GM18909 (cell line): Measurements from ENCODE around the gene GNAI2.

ENCODE experiments used
- ATAC-seq: cut with Tn5 transposase; IDR thresholded peaks from one replicate; pipeline ENCODE4 v1.9.1; 2021; ENCODE audit warnings: mild to moderate bottlenecking; ENCODE audit not compliant: unreplicated experiment, poor library complexity

The GNAI2 gene

DNA sequence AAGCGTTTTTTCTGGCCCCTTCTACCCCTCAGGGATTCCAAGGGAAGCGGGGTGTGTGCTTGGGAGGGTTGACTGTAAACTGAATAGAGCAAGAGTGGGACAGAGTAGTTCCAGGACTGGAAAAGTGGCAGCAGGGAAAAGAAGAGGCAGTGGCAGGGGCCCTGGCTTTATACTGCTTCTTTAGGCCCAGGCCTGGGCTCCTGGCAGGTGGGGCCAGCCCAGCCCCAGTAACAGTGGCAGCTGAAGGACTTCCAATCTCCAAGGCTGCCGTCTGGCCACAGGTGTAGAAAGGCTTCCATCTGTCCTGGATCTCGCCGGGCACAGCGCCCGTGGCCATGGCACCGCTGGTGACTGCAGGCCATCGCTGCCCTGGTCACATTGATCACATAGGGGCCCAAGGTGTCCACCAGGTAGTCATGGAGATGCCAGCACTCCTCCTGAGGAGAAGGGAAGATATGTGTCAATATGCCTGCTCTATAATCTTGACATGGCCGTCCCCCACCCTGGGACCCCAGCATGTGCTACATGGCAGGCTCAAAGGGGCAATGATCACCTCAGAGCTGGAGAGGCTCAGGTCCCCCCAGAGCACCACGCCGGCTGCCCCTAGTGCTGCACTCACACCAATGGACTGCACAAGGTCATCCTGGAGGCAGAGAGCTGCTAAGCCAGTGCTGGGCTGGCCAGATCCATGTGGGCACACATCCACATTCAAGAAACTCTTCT, 57.2 kb downstream of the GNAI2 start:
- no peak for ATAC-seq

DNA sequence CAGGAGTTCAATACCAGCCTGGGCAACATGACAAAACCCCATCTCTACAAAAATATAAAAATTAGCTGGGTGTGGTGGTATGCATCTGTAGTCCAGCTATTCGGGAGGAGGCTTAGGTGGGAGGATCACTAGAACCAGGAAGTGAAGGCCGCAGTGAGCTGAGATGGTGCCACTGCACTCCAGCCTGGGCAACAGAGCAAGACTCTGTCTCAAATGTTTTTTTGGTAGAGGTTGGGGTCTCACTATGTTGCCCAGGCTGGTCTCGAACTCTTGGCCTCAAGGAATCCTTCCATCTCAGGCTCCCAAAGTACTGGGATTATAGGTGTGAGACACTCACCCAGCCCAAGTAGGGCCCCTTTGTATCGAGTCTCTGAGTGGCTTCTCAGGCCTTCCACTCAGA, 58.1 kb downstream of the GNAI2 start:
- no peak for ATAC-seq

DNA sequence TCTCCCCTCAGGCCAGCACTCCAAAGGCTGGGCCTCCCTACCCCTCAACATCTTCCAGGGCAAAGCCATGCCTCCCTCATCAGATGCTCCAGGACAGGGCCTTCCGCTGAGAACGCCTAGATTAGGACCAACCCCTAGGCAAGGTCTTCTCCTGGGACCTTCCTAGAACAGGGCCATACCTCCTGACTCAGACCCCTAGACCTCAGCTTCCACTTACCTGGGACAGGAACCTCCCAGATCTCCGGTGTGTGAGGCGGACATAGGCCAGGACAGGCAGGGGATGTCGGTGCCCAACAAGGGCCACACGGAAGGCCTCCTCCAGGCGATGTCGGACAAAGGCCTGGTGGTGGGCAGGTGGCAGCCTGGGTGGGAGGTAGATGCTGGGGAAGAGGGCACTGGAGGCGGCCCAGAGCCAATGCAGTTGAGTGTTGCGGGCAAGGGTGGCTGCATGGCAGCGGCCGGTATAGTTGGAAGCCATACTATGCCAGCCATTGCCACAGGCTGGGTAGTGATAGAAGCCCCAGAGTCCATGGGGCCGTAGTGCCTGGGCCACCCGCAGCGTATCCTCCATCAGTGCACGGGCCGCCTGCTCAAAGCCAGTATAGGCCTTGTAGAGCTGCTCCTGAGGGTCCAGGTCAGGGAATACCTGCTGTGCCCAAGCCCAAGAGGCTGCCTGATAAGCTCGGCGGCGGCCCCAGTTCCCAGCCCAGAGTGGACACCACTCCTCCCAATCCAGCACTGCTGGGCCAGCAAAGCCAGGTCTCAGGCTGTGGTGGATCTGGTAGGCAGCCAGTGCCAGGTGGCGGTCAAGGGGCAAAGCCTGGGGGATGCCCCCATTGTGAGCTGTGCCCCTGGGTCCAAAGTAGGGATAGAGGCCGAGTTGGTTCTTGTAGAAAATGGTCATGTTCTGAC, 58.7 kb downstream of the GNAI2 start:
- ATAC-seq, result no peak

DNA sequence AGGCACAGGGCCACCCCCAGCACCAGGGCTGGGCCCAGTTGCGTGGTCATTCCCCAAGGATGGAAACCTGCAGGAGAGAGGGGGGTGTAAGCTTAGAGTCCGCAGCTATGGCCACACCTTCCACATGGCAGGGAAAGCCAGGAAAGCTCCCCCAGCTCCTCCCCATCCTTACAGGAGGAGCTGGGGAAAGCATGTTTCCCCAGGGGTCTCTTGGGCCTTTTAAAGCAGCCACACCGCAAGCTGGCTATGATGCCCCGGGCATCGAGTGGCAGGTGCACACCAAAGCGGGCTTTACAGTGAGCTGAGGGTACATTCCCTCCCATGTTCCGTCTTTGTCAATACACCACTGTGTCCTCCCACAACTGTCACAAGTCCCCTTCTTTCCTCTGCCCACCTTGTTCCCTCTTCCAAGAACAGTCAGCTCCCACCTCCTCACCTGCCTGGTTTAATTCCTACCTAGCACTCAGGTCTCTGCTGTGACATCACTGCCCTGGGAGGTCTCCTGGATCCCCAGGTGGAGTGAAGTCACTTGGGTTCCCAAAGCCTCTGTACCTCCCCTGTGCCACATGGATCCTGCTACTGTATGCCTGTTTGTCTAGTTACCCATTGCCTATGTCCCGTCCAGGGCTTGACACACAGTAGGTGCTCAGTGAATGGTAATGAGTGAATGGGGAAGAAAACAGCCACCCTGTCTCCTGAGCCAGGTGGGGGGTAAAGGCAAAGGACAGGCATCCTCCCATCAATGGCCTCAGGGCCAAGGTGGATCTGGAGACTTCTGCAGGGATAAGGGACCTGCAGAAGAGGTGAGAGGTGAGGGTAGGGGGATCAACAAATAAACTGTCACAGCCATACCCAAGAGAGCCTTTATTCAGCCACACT, 59.8 kb downstream of the GNAI2 start:
- no peak for ATAC-seq

DNA sequence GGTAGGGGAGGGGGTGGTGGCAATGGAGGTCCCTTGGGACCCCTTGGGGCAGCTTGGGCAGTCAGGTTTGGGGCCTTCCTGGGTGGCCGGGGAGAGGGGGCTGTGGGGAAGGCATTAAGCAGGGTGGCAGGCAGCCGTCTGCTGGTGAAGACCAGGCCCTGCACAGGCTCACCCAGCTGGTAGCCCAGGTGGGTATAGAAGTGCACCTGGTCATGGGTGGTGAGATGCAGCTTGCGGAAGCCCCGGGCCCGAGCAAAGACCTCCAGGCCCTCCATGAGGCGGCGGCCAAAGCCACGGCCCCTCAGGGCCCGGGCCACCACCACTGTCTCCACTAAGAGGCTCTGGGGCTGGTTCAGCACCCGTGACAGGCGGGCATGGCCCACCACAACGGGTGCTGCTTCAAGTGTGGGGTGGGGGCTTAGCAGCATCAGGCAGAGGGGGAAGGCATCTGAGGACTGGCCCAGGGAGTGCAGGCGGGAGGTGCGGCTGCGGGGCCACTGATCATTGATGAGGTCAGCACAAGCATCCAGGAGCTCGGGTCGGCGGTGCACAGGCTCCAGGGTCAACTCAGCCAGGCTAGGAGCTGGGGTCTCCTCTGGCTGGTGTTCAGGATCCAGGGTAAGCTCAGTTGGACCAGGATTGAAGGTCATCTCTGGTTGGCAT, 60.8 kb downstream of the GNAI2 start:
- ATAC-seq, result no peak

DNA sequence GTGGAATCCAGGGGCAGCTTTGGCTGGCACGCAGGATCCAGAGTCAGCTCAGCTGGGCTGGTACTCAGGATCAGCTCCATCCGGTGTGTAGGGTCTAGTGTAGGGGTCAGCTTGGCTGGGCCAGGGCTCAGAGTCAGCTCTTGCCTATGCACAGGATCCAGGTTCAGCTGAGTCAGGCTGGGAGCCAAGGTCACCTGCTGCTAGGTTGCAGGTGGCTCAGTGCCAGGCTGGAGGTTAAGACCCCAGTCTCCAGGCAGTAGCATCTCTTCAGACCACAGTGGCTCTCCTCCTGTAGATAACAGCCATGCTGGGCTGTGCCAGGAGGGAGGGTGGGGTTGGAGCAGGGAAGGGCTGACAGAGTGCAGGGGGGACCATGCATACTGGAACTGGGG, 61.4 kb downstream of the GNAI2 start:
- ATAC-seq, result no peak

DNA sequence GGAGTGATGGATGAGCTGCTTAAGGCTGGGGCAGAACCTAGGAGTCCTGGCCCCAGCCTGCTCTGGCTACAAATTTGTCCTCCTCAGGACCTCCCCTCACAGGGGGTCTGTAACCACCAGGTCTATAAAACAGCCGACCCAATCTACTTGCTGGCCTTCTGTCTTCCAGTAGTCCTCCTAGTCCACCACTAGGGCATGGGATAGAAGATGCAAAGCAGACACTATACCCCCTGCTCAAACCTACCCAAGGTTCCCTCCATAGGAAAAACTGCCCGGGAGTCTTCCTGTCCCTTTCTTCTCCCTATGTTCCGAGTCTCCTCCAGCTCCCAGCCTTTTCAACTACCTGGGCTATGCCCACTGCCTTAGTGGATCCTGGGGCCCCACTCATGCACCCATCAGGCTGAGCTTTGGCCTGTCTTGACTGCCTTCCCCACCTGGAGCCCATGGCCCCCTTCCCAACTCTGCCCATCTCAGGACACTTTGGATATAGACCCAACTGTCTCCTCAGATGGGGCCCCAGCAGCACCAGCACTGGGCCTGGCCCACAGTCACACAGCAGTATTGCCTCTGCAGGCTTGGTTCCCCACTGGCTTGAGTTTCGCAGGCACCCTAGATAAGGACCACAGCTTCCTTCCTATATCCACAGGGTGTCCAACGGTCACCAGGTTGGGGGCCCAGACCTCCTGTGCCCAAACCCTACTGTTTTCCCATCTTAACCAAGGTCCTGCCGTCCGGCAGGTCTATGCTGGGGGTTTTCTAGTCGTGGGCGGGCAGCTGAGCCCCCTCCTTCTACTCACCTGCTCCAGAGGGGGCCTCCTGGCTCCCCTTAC, 62.1 kb downstream of the GNAI2 start:
- no peak for ATAC-seq

DNA sequence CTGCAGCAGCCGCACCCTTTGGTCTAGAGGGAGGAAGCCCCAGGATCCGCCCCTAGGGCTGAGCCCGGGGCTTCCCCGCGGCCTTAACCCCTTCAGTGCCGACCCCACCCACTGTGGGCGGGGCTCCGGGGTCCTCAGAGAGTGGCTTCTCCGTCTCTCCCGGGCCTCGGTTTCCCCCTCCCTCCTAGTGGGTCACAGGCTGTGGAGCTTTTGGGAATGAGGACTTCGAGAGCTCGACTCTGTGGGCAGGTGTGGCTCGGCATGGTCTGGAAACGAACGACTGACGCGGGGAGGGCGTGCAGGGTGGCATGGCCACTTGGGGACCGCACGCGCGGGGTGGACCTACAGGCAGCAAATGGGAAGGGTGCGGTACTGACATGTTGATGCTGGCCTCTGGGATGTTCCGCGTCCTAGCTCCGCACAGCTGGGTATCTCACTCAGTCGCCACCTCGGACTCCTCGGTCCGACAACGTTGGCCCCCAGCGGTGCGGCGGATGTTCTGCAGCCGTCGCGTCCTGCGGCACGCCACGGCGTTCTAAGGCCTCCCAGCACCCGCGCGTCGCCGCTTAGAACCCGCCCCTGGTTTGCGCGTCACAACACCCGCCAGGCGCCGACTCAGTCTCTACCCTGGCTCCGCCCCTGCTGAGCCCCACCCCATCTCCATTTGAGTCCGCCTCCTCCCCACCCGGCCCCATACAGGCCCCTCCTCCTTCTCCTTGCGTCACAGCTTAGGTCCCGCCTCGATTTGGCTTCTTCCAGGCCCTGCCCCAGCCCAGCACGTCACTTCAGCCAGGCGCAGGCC, 63.0 kb downstream of the GNAI2 start, which contains the start of the genes HYAL3 and NAA80:
Gene HYAL3 (minus strand): TSS at position 570 of the 802 bp plus-strand sequence. CDS start 3,803 bp downstream, outside the sequence.
Gene NAA80 (minus strand): TSS at position 570 of the 802 bp plus-strand sequence. CDS start 1,942 bp downstream, outside the sequence.
- peak; percentile 86 for ATAC-seq

DNA sequence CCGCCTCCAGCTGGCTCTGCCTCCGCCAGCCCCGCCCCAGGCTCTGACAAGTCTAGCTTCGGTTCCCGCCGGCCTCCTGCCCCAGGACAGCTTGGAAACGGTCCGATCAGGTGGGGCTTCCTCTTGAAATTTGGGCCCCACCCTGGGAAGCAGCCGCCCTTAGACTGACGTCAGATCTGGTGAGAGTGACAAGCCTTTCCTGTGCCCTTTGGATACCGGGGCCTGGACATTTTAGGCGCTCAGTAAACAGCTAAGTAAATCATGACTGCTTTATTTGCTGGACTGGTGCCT, 63.6 kb downstream of the GNAI2 start:
- no peak for ATAC-seq

DNA sequence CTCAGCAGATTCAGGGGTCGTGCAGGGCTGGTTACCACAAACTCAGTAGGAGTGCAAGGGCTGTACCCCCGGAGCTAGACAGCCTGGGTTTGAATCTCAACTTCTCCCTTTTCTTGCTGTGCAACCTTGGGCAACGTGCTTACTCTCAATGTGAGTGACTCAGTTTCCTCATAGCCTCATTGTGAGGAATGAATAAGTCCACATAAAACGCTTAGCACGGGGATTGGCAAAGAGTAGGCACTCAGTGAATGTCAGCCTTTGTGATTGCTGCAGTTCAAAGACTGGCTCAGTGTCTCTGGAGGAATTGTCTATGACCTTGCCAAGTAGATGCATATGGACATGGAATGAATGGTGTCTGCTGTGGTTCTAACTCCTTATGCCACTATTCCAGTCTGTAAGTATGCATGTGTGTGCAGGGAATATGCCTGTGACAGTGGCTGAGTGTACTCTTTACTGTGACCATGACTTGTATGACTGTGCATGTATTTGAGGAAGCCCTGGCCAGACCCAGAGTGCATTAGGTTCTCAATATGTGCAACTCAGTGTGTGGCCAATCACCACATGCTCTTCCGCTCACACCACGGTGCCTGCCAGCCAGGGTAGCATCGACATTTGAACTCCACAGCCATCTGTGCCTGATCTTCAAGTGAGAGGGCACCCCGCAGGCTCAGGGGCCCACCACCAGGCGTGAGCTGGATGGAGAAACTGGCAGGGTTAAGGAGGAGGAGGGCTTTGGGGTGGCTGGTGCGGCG, 64.1 kb downstream of the GNAI2 start:
- no peak for ATAC-seq

DNA sequence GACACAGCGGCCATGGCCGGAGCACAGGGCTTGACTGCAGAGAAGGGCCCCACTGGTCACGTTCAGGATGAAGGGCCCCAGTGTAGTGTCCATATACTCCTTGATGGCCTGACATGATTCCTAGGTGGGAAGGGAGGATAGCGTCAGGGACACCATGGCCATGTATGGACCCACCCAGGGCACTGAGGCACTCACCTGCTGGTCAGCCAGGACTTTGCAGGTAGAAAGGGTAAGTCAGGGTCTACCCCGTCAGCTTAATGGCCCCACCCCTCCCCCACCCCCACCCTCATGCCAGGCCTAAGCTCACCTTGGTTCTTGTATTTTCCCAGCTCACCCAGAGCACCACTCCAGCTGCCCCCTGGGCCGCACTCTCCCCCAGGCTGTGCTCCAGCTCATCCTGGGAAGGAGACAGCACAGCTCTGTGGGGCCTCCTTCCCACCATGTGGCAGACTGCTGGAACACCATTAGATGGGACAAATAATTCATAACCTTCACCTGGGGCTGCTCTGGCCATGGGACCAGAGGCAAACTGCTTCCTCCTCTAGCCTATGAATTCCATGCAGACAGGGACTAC, 64.8 kb downstream of the GNAI2 start:
- ATAC-seq, result no peak

DNA sequence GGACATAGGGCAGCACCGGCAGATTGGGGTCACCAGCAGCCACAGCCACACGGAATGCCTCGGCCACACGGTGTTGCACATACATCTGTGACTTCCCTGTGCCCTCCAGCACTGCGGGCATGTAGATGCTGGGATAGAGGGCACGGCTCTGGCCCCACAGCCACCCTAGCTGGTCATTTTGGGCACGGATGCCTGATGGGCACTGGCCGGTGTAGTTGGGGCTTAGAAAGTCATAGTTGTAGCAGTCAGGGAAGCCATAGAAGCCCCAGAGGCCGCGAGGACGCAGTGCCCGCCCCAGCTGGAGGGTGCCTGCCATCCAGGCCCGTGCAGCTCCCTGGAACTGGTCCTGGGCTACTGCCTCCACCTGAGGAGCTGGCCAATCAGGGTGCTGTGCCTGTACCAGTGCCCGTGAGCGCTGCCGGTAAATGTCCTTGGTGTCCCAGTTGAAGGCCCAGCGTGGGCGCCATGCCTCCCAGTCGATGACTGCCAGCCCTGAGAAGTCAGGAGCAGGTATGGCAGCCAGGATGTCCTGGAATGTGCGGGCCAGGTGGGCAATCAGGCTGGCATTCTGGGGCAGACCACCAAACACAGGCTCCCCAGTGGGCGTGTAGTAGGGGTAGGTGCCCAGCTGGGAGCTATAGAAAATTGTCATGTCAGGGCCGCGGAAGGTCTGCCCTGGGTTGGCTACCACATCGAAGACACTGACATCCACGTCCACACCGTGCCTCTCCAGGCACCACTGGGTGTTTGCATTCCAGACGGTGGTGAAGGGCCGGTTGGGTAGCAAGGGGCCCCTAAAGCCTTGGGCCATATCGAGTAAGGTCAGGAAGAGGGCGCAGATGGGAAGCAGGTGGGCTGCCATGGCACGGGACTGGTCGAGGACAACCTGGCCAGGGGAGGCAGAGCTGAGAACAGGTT, 66.3 kb downstream of the GNAI2 start:
- no peak for ATAC-seq

DNA sequence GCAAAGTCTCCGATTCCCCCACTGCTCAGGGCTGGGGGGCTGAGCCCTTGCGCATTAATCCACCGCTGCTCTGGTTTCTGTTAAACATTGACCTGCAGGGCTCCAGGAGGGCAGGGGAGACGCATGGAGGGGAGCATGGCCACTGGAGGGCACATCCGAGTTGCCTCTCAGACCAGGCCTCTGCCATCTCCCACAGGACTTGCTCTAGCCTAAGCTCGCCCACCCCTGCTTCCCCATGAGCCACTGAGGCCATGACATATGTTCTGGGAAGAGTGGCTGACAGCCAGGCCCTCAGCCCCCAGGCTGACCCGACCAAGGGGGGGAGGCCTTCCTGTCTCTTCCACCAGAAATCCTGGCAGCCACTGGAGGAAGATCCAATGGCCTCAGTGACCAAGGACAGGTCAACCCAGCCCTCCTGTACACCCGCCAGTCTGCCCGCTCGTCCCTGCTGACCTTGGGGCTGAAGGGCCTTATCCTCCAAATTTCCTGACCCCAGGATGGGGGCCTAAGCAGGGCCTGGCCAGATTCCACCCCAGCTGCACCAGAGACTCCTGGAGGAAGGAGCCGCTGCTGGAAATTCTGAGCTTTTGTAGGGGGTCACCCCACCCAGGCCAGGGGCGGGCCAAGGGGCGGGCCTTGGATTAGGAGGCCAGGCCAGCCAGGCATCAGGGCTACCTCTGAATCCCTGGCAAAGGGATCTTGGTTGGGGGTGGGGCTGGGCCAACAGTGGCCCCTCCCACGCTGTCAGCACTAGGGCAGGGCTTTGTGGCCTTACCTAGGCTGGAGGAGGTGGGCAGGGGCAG, 67.2 kb downstream of the GNAI2 start, which contains the start of gene HYAL1:
Gene HYAL1 (minus strand): TSS at position 562 of the 803 bp plus-strand sequence. CDS start 618 bp downstream, outside the sequence.
- no peak for ATAC-seq

DNA sequence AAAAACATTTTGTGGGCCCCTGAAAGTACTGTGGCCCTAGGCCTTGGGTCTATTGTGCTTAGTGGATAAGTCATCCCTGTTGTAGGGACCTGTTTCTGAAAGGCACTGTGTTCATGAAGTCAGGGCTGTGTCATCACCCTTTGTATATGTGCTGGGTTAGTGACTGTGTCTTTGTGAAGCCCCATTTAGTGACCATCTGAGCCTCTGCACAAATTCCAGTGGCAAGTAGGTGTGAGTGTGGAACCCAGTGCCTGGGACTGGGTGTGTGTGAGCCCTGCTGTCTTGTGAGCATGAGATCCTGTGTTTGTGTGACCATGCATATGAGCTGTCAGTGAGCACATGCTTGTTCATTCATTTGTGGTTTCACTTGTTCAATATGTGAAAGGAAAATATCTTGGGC, 68.6 kb downstream of the GNAI2 start:
- no peak for ATAC-seq
